ENCODE measurements around the gene DYNLRB1. TPM values are rescaled to one million over a fixed set of nuclear protein-coding genes. Genes with fewer than 3 reads are reported as not detected.
A peak's percentile ranks its signal among the peaks of the same experiment; 100 is the strongest.

Gene DYNLRB1
- total and polyA plus RNA-seq, 2 of the 13 experiments (the other 11 are each of a cell fraction or from before 2014, with no cell fraction given) = 140 to 244 TPM

DNA sequence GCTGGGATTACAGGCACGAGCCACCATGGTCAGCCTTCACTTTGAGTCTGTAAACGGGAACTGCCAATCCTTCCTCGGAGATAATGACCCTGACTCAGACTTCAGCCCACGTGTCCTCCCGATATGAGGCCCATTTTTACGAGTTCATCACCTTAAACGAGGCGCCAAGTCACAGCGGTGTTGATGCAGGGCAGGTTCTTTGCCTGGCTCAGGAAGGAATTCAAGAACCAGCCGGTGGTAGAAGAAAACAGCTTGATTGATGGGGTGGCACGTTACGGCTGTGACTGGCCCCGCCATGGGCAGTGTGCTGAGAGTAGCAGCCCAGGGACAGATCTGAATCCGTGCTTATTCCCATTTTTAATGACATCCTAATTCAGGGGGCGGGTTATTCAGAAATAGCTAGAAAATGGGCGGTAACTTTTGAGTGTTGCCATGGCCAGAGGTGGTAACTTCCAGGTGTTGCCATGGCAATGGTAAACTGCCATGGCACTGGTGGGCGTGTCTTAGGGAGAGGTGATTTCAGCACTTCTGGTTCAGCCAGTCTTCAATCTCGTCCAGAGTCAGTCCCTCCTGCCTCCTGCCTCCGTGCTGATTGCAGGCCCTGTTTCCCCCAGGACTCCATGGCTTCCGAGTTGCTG, 33.2 kb downstream of the DYNLRB1 start (continued):
- 0 out of 2 replicates have a peak, but pooled peaks have one; percentile 38 for TF ChIP-seq ZZZ3 (CRISPR knock-in tag; IDR thresholded peaks at IDR 0.05; ENCODE audit: borderline replicate concordance)
- no peak for TF ChIP-seq PCBP2 (optimal IDR thresholded peaks at IDR 0.05; ENCODE audit: low read depth, low read length, poor library complexity, severe bottlenecking)
- TF ChIP-seq IKZF1 (IDR thresholded peaks at IDR 0.05) = no peak
- TF ChIP-seq KDM4B (CRISPR knock-in tag; IDR thresholded peaks at IDR 0.05) = no peak
- TF ChIP-seq, protein P1, sequence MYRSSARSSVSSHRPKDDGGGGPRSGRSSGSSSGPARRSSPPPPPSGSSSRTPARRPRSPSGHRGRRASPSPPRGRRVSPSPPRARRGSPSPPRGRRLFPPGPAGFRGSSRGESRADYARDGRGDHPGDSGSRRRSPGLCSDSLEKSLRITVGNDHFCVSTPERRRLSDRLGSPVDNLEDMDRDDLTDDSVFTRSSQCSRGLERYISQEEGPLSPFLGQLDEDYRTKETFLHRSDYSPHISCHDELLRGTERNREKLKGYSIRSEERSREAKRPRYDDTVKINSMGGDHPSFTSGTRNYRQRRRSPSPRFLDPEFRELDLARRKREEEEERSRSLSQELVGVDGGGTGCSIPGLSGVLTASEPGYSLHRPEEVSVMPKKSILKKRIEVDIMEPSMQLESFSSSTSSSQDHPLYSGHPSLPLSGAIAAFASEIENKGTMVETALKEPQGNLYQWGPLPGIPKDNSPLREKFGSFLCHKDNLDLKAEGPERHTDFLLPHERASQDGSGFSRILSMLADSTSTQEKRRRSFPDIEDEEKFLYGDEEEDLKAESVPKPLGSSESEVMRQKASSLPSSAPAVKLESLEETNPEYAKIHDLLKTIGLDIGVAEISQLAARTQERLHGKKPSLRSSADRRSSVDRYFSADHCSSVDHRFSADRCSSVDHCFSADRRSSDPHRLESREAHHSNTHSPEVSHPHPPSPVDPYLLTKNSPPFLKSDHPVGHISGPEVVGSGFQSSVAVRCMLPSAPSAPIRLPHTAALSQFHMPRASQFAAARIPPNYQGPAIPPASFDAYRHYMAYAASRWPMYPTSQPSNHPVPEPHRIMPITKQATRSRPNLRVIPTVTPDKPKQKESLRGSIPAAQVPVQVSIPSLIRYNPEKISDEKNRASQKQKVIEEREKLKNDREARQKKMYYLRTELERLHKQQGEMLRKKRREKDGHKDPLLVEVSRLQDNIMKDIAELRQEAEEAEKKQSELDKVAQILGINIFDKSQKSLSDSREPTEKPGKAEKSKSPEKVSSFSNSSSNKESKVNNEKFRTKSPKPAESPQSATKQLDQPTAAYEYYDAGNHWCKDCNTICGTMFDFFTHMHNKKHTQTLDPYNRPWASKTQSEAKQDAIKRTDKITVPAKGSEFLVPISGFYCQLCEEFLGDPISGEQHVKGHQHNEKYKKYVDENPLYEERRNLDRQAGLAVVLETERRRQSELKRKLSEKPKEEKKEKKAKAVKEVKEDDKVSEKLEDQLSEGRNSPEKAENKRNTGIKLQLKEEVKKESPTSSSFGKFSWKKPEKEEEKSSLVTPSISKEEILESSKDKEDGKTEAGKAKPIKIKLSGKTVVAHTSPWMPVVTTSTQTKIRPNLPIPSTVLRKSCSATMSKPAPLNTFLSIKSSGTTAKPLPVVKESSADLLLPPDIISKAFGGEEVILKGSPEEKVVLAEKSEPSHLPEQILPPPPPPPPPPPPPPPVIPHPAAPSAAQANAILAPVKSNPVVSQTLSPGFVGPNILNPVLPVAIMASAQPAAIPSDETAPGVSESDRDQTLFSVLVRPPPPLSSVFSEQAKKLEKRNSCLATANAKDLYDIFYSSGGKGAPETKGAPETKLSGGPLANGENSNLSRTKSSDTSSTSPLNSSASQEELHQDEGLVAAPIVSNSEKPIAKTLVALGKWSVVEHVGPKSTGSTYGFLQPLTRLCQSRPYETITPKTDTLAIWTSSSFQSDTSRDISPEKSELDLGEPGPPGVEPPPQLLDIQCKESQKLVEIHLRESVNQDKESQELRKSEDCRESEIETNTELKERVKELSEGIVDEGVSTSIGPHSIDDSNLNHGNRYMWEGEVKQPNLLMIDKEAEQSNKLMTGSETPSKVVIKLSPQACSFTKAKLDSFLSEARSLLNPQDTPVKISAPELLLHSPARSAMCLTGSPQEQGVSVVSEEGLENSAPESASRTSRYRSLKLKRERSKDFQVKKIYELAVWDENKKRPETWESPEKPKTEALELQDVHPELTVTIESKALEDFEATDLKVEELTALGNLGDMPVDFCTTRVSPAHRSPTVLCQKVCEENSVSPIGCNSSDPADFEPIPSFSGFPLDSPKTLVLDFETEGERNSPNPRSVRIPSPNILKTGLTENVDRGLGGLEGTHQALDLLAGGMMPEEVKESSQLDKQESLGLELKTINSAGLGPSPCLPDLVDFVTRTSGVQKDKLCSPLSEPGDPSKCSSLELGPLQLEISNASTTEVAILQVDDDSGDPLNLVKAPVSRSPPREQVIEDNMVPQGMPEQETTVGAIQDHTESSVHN (CRISPR knock-in tag; IDR thresholded peaks at IDR 0.05) = 0 out of 2 replicates have a peak, but pooled peaks have one; percentile 27
- TF ChIP-seq SAP130 (CRISPR knock-in tag; IDR thresholded peaks at IDR 0.05; ENCODE audit: low read depth) = peak; percentile 57
- no peak for TF ChIP-seq MAZ (IDR thresholded peaks at IDR 0.05; ENCODE audit: borderline replicate concordance, low read depth, low read length)
- TF ChIP-seq MAZ (CRISPR knock-in tag; IDR thresholded peaks at IDR 0.05; ENCODE audit: low read depth) = 0 out of 2 replicates have a peak, but pooled peaks have one; percentile 33
- TF ChIP-seq AGO2 (optimal IDR thresholded peaks at IDR 0.05; ENCODE audit: low read depth, low read length) = no peak
- no peak for TF ChIP-seq SPEN (CRISPR knock-in tag; IDR thresholded peaks at IDR 0.05; ENCODE audit: low read depth)
- TF ChIP-seq TBX2 (CRISPR knock-in tag; IDR thresholded peaks at IDR 0.05; ENCODE audit: borderline replicate concordance) = peak; percentile 54
- no peak for TF ChIP-seq ZFX (CRISPR knock-in tag; IDR thresholded peaks at IDR 0.05; ENCODE audit: low read depth)
- TF ChIP-seq EED (CRISPR knock-in tag; IDR thresholded peaks at IDR 0.05) = peak; percentile 89; the same call in 1 of the 2 replicates
- TF ChIP-seq ZNF746 (CRISPR knock-in tag; IDR thresholded peaks at IDR 0.05) = no peak
- no peak; the same call in 1 of the 2 replicates for TF ChIP-seq ZFY (CRISPR knock-in tag; IDR thresholded peaks at IDR 0.05)
- peak; percentile 86 for TF ChIP-seq RFX3 (CRISPR knock-in tag; IDR thresholded peaks at IDR 0.05)
- TF ChIP-seq, protein P2, sequence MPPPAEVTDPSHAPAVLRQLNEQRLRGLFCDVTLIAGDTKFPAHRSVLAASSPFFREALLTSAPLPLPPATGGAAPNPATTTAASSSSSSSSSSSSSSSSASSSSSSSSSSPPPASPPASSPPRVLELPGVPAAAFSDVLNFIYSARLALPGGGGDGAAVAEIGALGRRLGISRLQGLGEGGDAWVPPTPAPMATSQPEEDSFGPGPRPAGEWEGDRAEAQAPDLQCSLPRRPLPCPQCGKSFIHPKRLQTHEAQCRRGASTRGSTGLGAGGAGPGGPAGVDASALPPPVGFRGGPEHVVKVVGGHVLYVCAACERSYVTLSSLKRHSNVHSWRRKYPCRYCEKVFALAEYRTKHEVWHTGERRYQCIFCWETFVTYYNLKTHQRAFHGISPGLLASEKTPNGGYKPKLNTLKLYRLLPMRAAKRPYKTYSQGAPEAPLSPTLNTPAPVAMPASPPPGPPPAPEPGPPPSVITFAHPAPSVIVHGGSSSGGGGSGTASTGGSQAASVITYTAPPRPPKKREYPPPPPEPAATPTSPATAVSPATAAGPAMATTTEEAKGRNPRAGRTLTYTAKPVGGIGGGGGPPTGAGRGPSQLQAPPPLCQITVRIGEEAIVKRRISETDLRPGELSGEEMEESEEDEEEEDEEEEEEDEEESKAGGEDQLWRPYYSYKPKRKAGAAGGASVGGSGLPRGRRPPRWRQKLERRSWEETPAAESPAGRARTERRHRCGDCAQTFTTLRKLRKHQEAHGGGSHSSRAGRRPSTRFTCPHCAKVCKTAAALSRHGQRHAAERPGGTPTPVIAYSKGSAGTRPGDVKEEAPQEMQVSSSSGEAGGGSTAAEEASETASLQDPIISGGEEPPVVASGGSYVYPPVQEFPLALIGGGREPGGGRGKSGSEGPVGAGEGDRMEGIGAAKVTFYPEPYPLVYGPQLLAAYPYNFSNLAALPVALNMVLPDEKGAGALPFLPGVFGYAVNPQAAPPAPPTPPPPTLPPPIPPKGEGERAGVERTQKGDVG (CRISPR knock-in tag; IDR thresholded peaks at IDR 0.05; ENCODE audit: borderline replicate concordance) = 0 out of 2 replicates have a peak, but pooled peaks have one; percentile 20
- TF ChIP-seq ZNF788 (CRISPR knock-in tag; IDR thresholded peaks at IDR 0.05; ENCODE audit: borderline replicate concordance) = peak; percentile 64
- TF ChIP-seq MXI1 (IDR thresholded peaks at IDR 0.05; ENCODE audit: borderline replicate concordance, low read depth, low read length) = peak; percentile 82; the same call in 2 of the 3 replicates

Data from HepG2 (cell line).